GM23338 (cell line): ENCODE data around the gene NUP205. TPM values are rescaled to one million over a fixed set of nuclear protein-coding genes. Genes with fewer than 3 reads are reported as not detected.

Experiments used
- ATAC-seq: fragments of 200-7000 bp; cut with Tn5 transposase; 3 replicates; pipeline ENCODE4 v1.9.1; 2020
- DNase-seq: peaks from one replicate; pipeline ENCODE4 v3.0.0-alpha.2; 2015; ENCODE audit warnings: low spot score
- H2AFZ ChIP-seq: fragments of 200-600 bp; sonication (generic); 2 replicates; pipeline ENCODE4 v1.8.0; 2016; ENCODE audit warnings: antibody characterized with exemption, mild to moderate bottlenecking, moderate library complexity
- H3F3A ChIP-seq: fragments of 200-600 bp; sonication (generic); replicated peaks from 2 replicates; pipeline ENCODE4 v1.8.0; 2017; ENCODE audit warnings: antibody characterized with exemption, mixed run types, low read depth
- H3K27ac ChIP-seq: fragments of 200-600 bp; sonication (generic); 2 replicates; pipeline ENCODE4 v1.6.1; 2016; ENCODE audit warnings: low read depth
- H3K27me3 ChIP-seq: fragments of 200-600 bp; sonication (generic); 2 replicates; pipeline ENCODE4 v1.8.0; 2016; ENCODE audit warnings: mild to moderate bottlenecking, mixed run types, moderate library complexity; ENCODE audit not compliant: insufficient read depth
- H3K36me3 ChIP-seq: fragments of 200-600 bp; sonication (generic); 2 replicates; pipeline ENCODE4 v1.8.0; 2016; ENCODE audit warnings: mild to moderate bottlenecking; ENCODE audit not compliant: insufficient read depth
- H3K4me1 ChIP-seq: fragments of 200-600 bp; sonication (generic); 2 replicates; pipeline ENCODE4 v1.8.0; 2016; ENCODE audit warnings: mild to moderate bottlenecking, moderate library complexity; ENCODE audit not compliant: insufficient read depth
- H3K4me2 ChIP-seq: fragments of 200-600 bp; sonication (generic); 2 replicates; pipeline ENCODE4 v1.7.1; 2017; ENCODE audit warnings: mixed run types
- H3K4me3 ChIP-seq: fragments of 200-600 bp; sonication (generic); 2 replicates; pipeline ENCODE4 v1.6.1; 2016; ENCODE audit warnings: mixed run types
- H3K79me2 ChIP-seq: fragments of 200-600 bp; sonication (generic); replicated peaks from 2 replicates; pipeline ENCODE4 v1.8.0; 2017; ENCODE audit warnings: mild to moderate bottlenecking; ENCODE audit not compliant: insufficient read depth
- H3K9me2 ChIP-seq: fragments of 200-600 bp; sonication (generic); 2 replicates; pipeline ENCODE4 v1.8.0; 2017; ENCODE audit not compliant: insufficient read depth
- H4K20me1 ChIP-seq: fragments of 200-600 bp; sonication (generic); replicated peaks from 2 replicates; pipeline ENCODE4 v1.8.0; 2017; ENCODE audit warnings: mild to moderate bottlenecking; ENCODE audit not compliant: insufficient read depth
- H3K27ac Mint-ChIP-seq: 2 replicates; pipeline ENCODE4 v1.8.0; 2020; ENCODE audit warnings: inconsistent platforms, mild to moderate bottlenecking, moderate library complexity, mixed read lengths
- H3K27me3 Mint-ChIP-seq: 3 replicates; pipeline ENCODE4 v1.8.0; 2022; ENCODE audit warnings: low read depth, mild to moderate bottlenecking, moderate library complexity, mixed read lengths, inconsistent platforms; ENCODE audit not compliant: insufficient read depth, poor library complexity
- H3K36me3 Mint-ChIP-seq: 3 replicates; pipeline ENCODE4 v1.8.0; 2021; ENCODE audit warnings: low read depth, mild to moderate bottlenecking, inconsistent platforms, moderate library complexity, mixed read lengths
- H3K4me1 Mint-ChIP-seq: 3 replicates; pipeline ENCODE4 v1.8.0; 2020; ENCODE audit warnings: mild to moderate bottlenecking, inconsistent platforms, mixed read lengths
- H3K4me3 Mint-ChIP-seq: 3 replicates; pipeline ENCODE4 v1.8.0; 2021; ENCODE audit warnings: moderate library complexity, mild to moderate bottlenecking, inconsistent platforms, mixed read lengths
- H3K9me3 Mint-ChIP-seq: 3 replicates; pipeline ENCODE4 v1.8.0; 2020; ENCODE audit warnings: moderate library complexity, mild to moderate bottlenecking, inconsistent platforms, mixed read lengths
- CREB1 ChIP-seq: fragments of 250-450 bp; sonication (Bioruptor Pico); IDR thresholded peaks from 2 replicates; pipeline ENCODE4 v1.5.0; 2020; ENCODE audit warnings: low read depth, mild to moderate bottlenecking, moderate library complexity
- CTCF ChIP-seq, 2 experiments: fragments of 200-600 bp in 1 of 2; sonication (generic) in 1 of 2; conservative IDR thresholded peaks; 2 replicates each; pipeline versions ENCODE4 v1.5.1 to v1.6.1; 2016 to 2017; ENCODE audit warnings: antibody characterized with exemption in 2 of 2, low read depth in 2 of 2, mild to moderate bottlenecking in 2 of 2, moderate library complexity in 1 of 2
- ETS1 ChIP-seq: IDR thresholded peaks from 2 replicates; pipeline ENCODE4 v1.6.1; 2016; ENCODE audit warnings: antibody characterized with exemption
- EZH2 ChIP-seq: fragments of 200-600 bp; sonication (generic); IDR thresholded peaks from one replicate; pipeline ENCODE4 v1.8.0; 2017; ENCODE audit warnings: antibody characterized with exemption, mild to moderate bottlenecking, low read depth; ENCODE audit not compliant: unreplicated experiment
- EZH2phosphoT487 ChIP-seq: fragments of 200-600 bp; sonication (generic); IDR thresholded peaks from one replicate; pipeline ENCODE4 v1.8.1; 2018; ENCODE audit warnings: antibody characterized with exemption; ENCODE audit not compliant: unreplicated experiment
- JUNB ChIP-seq: IDR thresholded peaks from one replicate; pipeline ENCODE4 v1.6.1; 2016; ENCODE audit warnings: antibody characterized with exemption; ENCODE audit not compliant: unreplicated experiment
- NANOG ChIP-seq: IDR thresholded peaks from 2 replicates; pipeline ENCODE4 v1.6.1; 2016; ENCODE audit warnings: antibody characterized with exemption, borderline replicate concordance
- POLR2AphosphoS5 ChIP-seq: IDR thresholded peaks from 2 replicates; pipeline ENCODE4 v1.6.1; 2016; ENCODE audit warnings: antibody characterized with exemption, low read depth
- REST ChIP-seq: IDR thresholded peaks from one replicate; pipeline ENCODE4 v1.6.1; 2018; ENCODE audit warnings: antibody characterized with exemption; ENCODE audit not compliant: unreplicated experiment
- STAT1 ChIP-seq: IDR thresholded peaks from one replicate; pipeline ENCODE4 v1.6.1; 2016; ENCODE audit warnings: antibody characterized with exemption; ENCODE audit not compliant: unreplicated experiment
- ZNF114 ChIP-seq: fragments of 250-450 bp; sonication (Bioruptor Pico); IDR thresholded peaks from 2 replicates; pipeline ENCODE4 v1.5.0; 2020; ENCODE audit warnings: mild to moderate bottlenecking, moderate library complexity
- ZNF331 ChIP-seq: fragments of 250-450 bp; sonication (Bioruptor Pico); IDR thresholded peaks from 2 replicates; pipeline ENCODE4 v1.5.0; 2020; ENCODE audit warnings: low read depth, mild to moderate bottlenecking, moderate library complexity
- ZNF462 ChIP-seq: fragments of 250-450 bp; sonication (Bioruptor Pico); IDR thresholded peaks from 2 replicates; pipeline ENCODE4 v1.5.0; 2020; ENCODE audit warnings: mild to moderate bottlenecking, moderate library complexity
- polyA plus RNA-seq: library from polyadenylated mRNA; unstranded; fragments of >200 nt; fragmentation: Nextera tagmentation; extraction: Ambion mirVana; gene quantifications from 2 replicates; pipeline ENCODE4 v1.2.1, GENCODE V29; 2016
- total RNA-seq: library from RNA; depleted of rRNA; stranded (reverse); fragments of >200 nt; shearing (Covaris generic); gene quantifications from 2 replicates; pipeline ENCODE4 v1.2.3, GENCODE V29; 2014

The NUP205 gene
- total and polyA plus RNA-seq, 2 experiments from 2014 or later = 150 to 212 TPM

- Histone ChIP-seq H2AFZ (no peak overlapping the region), H3F3A (peaks cover 5% of the 10 kb centered on the region; the same call in 1 of the 2 replicates), H3K79me2 (no peaks in the 10 kb centered on the region), H3K36me3 (peaks cover 50% of the 10 kb centered on the region), H3K4me1 (no peaks in the 10 kb centered on the region), H3K4me3 (no peak overlapping the region), H3K4me2 (no peak overlapping the region), H3K9me2 (no peaks in the 10 kb centered on the region), H3K27me3 (no peaks in the 10 kb centered on the region), H3K27ac (no peak overlapping the region; the same call in 1 of the 2 replicates), H4K20me1 (peaks cover 7% of the 10 kb centered on the region)
- Mint-ChIP-seq H3K27me3 (no peaks in the 10 kb centered on the region), H3K9me3 (no peaks in the 10 kb centered on the region; the same call in 2 of the 3 replicates), H3K4me3 (no peak overlapping the region), H3K36me3 (peaks cover 92% of the 10 kb centered on the region), H3K27ac (no peak overlapping the region), H3K4me1 (no peaks in the 10 kb centered on the region; the same call in 2 of the 3 replicates)
- ATAC-seq (peak; percentile 51), DNase-seq (peak; percentile 81)
- TF ChIP-seq NANOG = no peak
- no peak for TF ChIP-seq JUNB
- peak; percentile 61 to 71 for TF ChIP-seq CTCF (conservative IDR thresholded peaks at IDR 0.05; ENCODE audit: low read depth in 2 of 2)
- TF ChIP-seq ZNF462 (CRISPR knock-in tag) = no peak
- peak; percentile 62 for TF ChIP-seq EZH2phosphoT487
- no peak for TF ChIP-seq ZNF114
- TF ChIP-seq POLR2AphosphoS5 = no peak
- no peak for TF ChIP-seq STAT1
- no peak for TF ChIP-seq ETS1
- TF ChIP-seq REST = no peak
- TF ChIP-seq ZNF331 = no peak
- TF ChIP-seq EZH2 = no peak
- no peak for TF ChIP-seq CREB1
Observed at GRCh38 chr7:135645296-135645904, 87.7 kb downstream of the NUP205 start.
